ENCODE data around the gene AQP12B.

Gene AQP12B

DNA sequence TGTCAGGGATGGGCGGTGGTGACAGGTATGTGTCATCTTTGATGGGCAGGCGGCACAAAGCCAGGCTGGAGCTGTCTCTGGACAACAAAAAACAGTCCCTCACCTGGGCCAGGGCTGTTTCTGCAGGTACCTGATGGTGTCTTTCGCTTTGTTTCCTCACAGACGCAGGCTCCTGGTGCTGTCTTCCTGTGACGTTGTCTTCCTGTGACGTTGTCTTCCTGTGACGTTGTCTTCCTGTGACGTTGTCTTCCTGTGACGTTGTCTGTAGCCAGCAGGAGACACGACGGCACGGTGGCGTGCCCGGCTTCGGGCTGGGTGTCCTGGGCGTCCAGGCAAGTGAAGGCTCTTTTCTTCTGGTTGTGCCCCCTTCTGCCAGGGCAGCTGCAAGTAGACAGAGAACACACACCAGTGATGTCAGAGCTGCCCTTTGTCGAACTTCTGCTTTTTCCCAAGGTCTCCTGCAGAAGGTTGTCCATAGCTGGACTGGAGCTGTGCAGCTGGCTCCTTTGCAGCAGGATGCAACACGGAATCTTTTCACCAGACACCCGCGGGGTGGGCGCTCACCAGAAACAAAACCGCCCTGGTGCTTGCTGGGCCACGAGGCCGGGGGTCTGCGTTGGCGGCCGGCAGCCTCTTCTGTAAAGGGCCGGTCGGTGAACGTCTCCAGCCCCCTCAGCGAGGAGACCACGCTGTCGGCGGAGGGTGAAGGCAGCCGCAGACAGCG, 36.3 kb downstream of the AQP12B start:
- Histone ChIP-seq H2BK12ac (ENCODE audit: low read length) (peak overlapping the region; percentile 60), H3K18ac (ENCODE audit: low read length) (peak overlapping the region; percentile 61), H2BK120ac (ENCODE audit: low read depth, low read length) (no peak overlapping the region), H2BK5ac (ENCODE audit: low read length) (peak overlapping the region; percentile 49), H3K4me3 (ENCODE audit: low read length in 2 of 2) (no peak overlapping the region), H2BK15ac (ENCODE audit: low read length) (no peak overlapping the region), H3K4ac (ENCODE audit: low read length) (no peak overlapping the region), H3K9ac (ENCODE audit: low read depth, low read length, poor library complexity) (no peak overlapping the region), H3K14ac (ENCODE audit: low read length) (peak overlapping the region; percentile 58), H3K23ac (ENCODE audit: low read depth, low read length, poor library complexity) (peak overlapping the region; percentile 48), H4K91ac (ENCODE audit: low read depth, low read length, poor library complexity) (no peak overlapping the region), H2AK5ac (ENCODE audit: low read depth, low read length) (no peak overlapping the region), H4K8ac (ENCODE audit: low read depth, low read length) (no peak overlapping the region), H3K79me1 (ENCODE audit: low read depth, low read length) (peaks cover 3% of the 10 kb centered on the region), H3K4me2 (ENCODE audit: insufficient read depth, low read length, poor library complexity, severe bottlenecking) (no peak overlapping the region), H3K27me3 (ENCODE audit: control insufficient read depth in 3 of 3, insufficient read depth in 3 of 3, low read depth in 1 of 3, low read length in 3 of 3) (peaks cover 0 to 51% (median 0%) of the 10 kb centered on the region in 3 experiments), H3K4me1 (ENCODE audit: control insufficient read depth in 2 of 2, insufficient read depth in 1 of 2, low read depth in 1 of 2, low read length in 2 of 2) (peaks cover 4 to 11% of the 10 kb centered on the region in 2 donors), H3K36me3 (replicated peaks in 1 of 2; ENCODE audit: control insufficient read depth in 2 of 2, insufficient read depth in 2 of 2, low read length in 2 of 2) (no peaks in the 10 kb centered on the region), H3K9me3 (replicated peaks in 1 of 2; ENCODE audit: control insufficient read depth in 2 of 2, insufficient read depth in 1 of 2, low read depth in 1 of 2, low read length in 2 of 2) (peaks cover 0 to 3% of the 10 kb centered on the region in 2 donors), H3K27ac (replicated peaks; ENCODE audit: low read length) (no peak overlapping the region), H2AFZ (ENCODE audit: low read length) (no peak overlapping the region)
- DNase-seq (ENCODE audit: low spot score), result no peak
- no CpG with 5 or more reads among the region's 36 CpGs for WGBS, 2 donors (ENCODE audit: extremely low coverage in 2 of 2, insufficient read length in 2 of 2, insufficient replicate concordance in 1 of 2)

DNA sequence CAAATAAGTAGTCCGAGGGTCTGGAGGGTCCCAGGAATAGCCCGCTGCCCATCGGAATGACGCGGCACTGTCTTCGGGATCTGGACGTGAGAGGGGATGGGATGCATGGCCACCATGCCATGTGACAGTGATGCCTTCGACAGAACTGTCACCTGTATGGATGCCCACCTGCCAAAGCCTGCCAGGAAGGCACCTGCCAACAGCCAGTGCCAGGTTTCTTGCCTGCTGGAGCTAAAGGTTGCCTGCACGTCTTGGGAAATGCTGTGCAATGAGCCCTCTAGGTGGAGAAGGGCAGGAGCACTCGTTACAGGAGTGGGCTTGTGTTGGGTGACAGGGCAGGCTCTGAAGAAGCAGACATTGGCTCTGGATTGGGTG, 36.9 kb downstream of the AQP12B start:
- Histone ChIP-seq H2BK15ac (ENCODE audit: low read length) (no peak overlapping the region), H2BK12ac (ENCODE audit: low read length) (no peak overlapping the region), H3K9me3 (replicated peaks in 1 of 2; ENCODE audit: control insufficient read depth in 2 of 2, insufficient read depth in 1 of 2, low read depth in 1 of 2, low read length in 2 of 2) (no peaks in the 10 kb centered on the region), H2AK5ac (ENCODE audit: low read depth, low read length) (no peak overlapping the region), H4K8ac (ENCODE audit: low read depth, low read length) (no peak overlapping the region), H2BK120ac (ENCODE audit: low read depth, low read length) (no peak overlapping the region), H3K27me3 (ENCODE audit: control insufficient read depth in 3 of 3, insufficient read depth in 3 of 3, low read depth in 1 of 3, low read length in 3 of 3) (peaks cover 0 to 50% (median 0%) of the 10 kb centered on the region in 3 experiments), H3K4me3 (ENCODE audit: low read length in 2 of 2) (no peak overlapping the region), H2BK5ac (ENCODE audit: low read length) (no peak overlapping the region), H3K79me1 (ENCODE audit: low read depth, low read length) (peaks cover 3% of the 10 kb centered on the region), H3K23ac (ENCODE audit: low read depth, low read length, poor library complexity) (no peak overlapping the region), H3K36me3 (replicated peaks in 1 of 2; ENCODE audit: control insufficient read depth in 2 of 2, insufficient read depth in 2 of 2, low read length in 2 of 2) (no peaks in the 10 kb centered on the region), H3K4me2 (ENCODE audit: insufficient read depth, low read length, poor library complexity, severe bottlenecking) (no peak overlapping the region), H4K91ac (ENCODE audit: low read depth, low read length, poor library complexity) (no peak overlapping the region), H3K4me1 (ENCODE audit: control insufficient read depth in 2 of 2, insufficient read depth in 1 of 2, low read depth in 1 of 2, low read length in 2 of 2) (peaks cover 4 to 11% of the 10 kb centered on the region in 2 donors), H3K4ac (ENCODE audit: low read length) (no peak overlapping the region), H3K9ac (ENCODE audit: low read depth, low read length, poor library complexity) (no peak overlapping the region), H3K27ac (replicated peaks; ENCODE audit: low read length) (no peak overlapping the region), H3K18ac (ENCODE audit: low read length) (no peak overlapping the region), H3K14ac (ENCODE audit: low read length) (no peak overlapping the region), H2AFZ (ENCODE audit: low read length) (no peak overlapping the region)
- DNase-seq (ENCODE audit: low spot score), result no peak
- no CpG with 5 or more reads among the region's 10 CpGs for WGBS, 2 donors (ENCODE audit: extremely low coverage in 2 of 2, insufficient read length in 2 of 2, insufficient replicate concordance in 1 of 2)

DNA sequence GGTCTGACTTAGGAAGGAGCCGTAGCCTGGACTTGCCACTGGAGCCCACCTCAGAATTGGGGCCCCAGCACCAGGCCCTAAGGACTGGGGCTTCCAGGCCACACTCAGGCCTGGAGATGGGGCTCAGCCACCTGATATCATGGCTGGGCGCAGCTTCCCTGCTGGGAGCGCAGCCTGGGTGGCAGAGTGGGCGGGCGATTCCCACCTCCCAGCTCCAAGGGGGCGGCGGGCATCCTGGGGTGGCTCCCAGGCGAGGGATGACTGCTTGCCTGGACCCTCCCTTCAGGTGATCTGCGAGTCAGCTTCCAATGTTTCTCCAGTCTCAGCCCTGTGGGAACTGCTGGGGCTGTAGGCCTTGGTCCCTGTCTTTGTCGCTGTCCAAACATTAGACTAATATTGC, 37.3 kb downstream of the AQP12B start:
- no peak overlapping the region for H3K4ac ChIP-seq (ENCODE audit: low read length)
- no peak overlapping the region for H3K14ac ChIP-seq (ENCODE audit: low read length)
- H3K9ac ChIP-seq (ENCODE audit: low read depth, low read length, poor library complexity), result no peak overlapping the region
- H4K91ac ChIP-seq (ENCODE audit: low read depth, low read length, poor library complexity), result no peak overlapping the region
- no peak overlapping the region for H3K4me3 ChIP-seq (ENCODE audit: low read length in 2 of 2)
- H3K9me3 ChIP-seq (replicated peaks in 1 of 2; ENCODE audit: control insufficient read depth in 2 of 2, insufficient read depth in 1 of 2, low read depth in 1 of 2, low read length in 2 of 2), result no peaks in the 10 kb centered on the region
- no peak for DNase-seq (ENCODE audit: low spot score)
- no peak overlapping the region for H3K23ac ChIP-seq (ENCODE audit: low read depth, low read length, poor library complexity)
- no peak overlapping the region for H2AK5ac ChIP-seq (ENCODE audit: low read depth, low read length)
- peaks cover 0 to 45% (median 0%) of the 10 kb centered on the region in 3 experiments for H3K27me3 ChIP-seq (ENCODE audit: control insufficient read depth in 3 of 3, insufficient read depth in 3 of 3, low read depth in 1 of 3, low read length in 3 of 3)
- H3K18ac ChIP-seq (ENCODE audit: low read length), result no peak overlapping the region
- no peak overlapping the region for H2BK12ac ChIP-seq (ENCODE audit: low read length)
- H2BK5ac ChIP-seq (ENCODE audit: low read length), result no peak overlapping the region
- peaks cover 4 to 11% of the 10 kb centered on the region in 2 donors for H3K4me1 ChIP-seq (ENCODE audit: control insufficient read depth in 2 of 2, insufficient read depth in 1 of 2, low read depth in 1 of 2, low read length in 2 of 2)
- H4K8ac ChIP-seq (ENCODE audit: low read depth, low read length), result no peak overlapping the region
- no CpG with 5 or more reads among the region's 10 CpGs for WGBS, 2 donors (ENCODE audit: extremely low coverage in 2 of 2, insufficient read length in 2 of 2, insufficient replicate concordance in 1 of 2)
- no peak overlapping the region for H3K27ac ChIP-seq (replicated peaks; ENCODE audit: low read length)
- H3K36me3 ChIP-seq (replicated peaks in 1 of 2; ENCODE audit: control insufficient read depth in 2 of 2, insufficient read depth in 2 of 2, low read length in 2 of 2), result no peaks in the 10 kb centered on the region
- H2BK15ac ChIP-seq (ENCODE audit: low read length), result no peak overlapping the region
- no peak overlapping the region for H2AFZ ChIP-seq (ENCODE audit: low read length)
- peaks cover 3% of the 10 kb centered on the region for H3K79me1 ChIP-seq (ENCODE audit: low read depth, low read length)
- no peak overlapping the region for H2BK120ac ChIP-seq (ENCODE audit: low read depth, low read length)
- H3K4me2 ChIP-seq (ENCODE audit: insufficient read depth, low read length, poor library complexity, severe bottlenecking), result no peak overlapping the region

DNA sequence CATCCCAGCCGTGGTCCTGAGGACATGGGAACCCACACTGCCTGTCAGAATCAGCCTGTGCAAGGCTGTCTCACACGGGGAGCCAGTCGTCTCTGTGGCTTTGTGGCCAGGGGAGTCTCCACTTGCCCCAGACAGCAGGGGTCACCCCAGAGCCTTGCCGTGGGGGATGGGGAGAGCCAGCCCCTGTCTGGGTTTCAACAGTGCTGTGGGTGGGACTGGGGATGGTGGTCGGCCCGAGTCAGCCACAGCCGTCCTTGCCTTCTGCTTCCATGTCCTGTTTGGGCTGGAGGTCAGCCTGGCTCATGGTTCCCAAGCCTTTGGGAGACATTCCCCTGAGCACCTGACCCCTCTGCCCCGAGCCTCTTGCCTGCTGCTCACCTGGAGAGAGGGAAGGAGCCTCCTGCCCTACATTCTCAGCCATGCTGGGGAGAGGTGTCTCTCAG, 37.8 kb downstream of the AQP12B start:
- Histone ChIP-seq H3K18ac (ENCODE audit: low read length) (peak overlapping the region; percentile 64), H4K8ac (ENCODE audit: low read depth, low read length) (peak overlapping the region; percentile 17), H2AK5ac (ENCODE audit: low read depth, low read length) (peak overlapping the region; percentile 68), H2BK5ac (ENCODE audit: low read length) (no peak overlapping the region), H3K4me2 (ENCODE audit: insufficient read depth, low read length, poor library complexity, severe bottlenecking) (no peak overlapping the region), H3K4me1 (ENCODE audit: control insufficient read depth in 2 of 2, insufficient read depth in 1 of 2, low read depth in 1 of 2, low read length in 2 of 2) (peaks cover 4 to 11% of the 10 kb centered on the region in 2 donors), H3K14ac (ENCODE audit: low read length) (peak overlapping the region; percentile 38), H4K91ac (ENCODE audit: low read depth, low read length, poor library complexity) (no peak overlapping the region), H2BK120ac (ENCODE audit: low read depth, low read length) (no peak overlapping the region), H3K79me1 (ENCODE audit: low read depth, low read length) (peaks cover 3% of the 10 kb centered on the region), H3K9me3 (replicated peaks in 1 of 2; ENCODE audit: control insufficient read depth in 2 of 2, insufficient read depth in 1 of 2, low read depth in 1 of 2, low read length in 2 of 2) (no peaks in the 10 kb centered on the region), H3K36me3 (replicated peaks in 1 of 2; ENCODE audit: control insufficient read depth in 2 of 2, insufficient read depth in 2 of 2, low read length in 2 of 2) (no peaks in the 10 kb centered on the region), H3K23ac (ENCODE audit: low read depth, low read length, poor library complexity) (no peak overlapping the region), H3K9ac (ENCODE audit: low read depth, low read length, poor library complexity) (peak overlapping the region; percentile 44), H2BK12ac (ENCODE audit: low read length) (peak overlapping the region; percentile 75), H3K4ac (ENCODE audit: low read length) (no peak overlapping the region), H3K27ac (replicated peaks; ENCODE audit: low read length) (no peak overlapping the region), H3K4me3 (ENCODE audit: low read length in 2 of 2) (no peak overlapping the region), H2BK15ac (ENCODE audit: low read length) (peak overlapping the region; percentile 71), H2AFZ (ENCODE audit: low read length) (no peak overlapping the region), H3K27me3 (ENCODE audit: control insufficient read depth in 3 of 3, insufficient read depth in 3 of 3, low read depth in 1 of 3, low read length in 3 of 3) (peaks cover 0 to 41% (median 0%) of the 10 kb centered on the region in 3 experiments)
- WGBS, 2 donors (ENCODE audit: extremely low coverage in 2 of 2, insufficient read length in 2 of 2, insufficient replicate concordance in 1 of 2), result no CpG with 5 or more reads among the region's 8 CpGs
- DNase-seq (ENCODE audit: low spot score), result no peak
